COLO829 (cell line): Measurements from ENCODE around the gene LRRN4CL.
"Not testable (repeated sequence)": the region's sequence is repeated elsewhere in the genome, so short reads cannot be mapped to it uniquely, and the experiment has no call there.

Source experiments
- DNase-seq: peaks from one replicate; pipeline ENCODE4 v3.0.0; 2012; ENCODE audit warnings: low spot score

Gene LRRN4CL

DNA sequence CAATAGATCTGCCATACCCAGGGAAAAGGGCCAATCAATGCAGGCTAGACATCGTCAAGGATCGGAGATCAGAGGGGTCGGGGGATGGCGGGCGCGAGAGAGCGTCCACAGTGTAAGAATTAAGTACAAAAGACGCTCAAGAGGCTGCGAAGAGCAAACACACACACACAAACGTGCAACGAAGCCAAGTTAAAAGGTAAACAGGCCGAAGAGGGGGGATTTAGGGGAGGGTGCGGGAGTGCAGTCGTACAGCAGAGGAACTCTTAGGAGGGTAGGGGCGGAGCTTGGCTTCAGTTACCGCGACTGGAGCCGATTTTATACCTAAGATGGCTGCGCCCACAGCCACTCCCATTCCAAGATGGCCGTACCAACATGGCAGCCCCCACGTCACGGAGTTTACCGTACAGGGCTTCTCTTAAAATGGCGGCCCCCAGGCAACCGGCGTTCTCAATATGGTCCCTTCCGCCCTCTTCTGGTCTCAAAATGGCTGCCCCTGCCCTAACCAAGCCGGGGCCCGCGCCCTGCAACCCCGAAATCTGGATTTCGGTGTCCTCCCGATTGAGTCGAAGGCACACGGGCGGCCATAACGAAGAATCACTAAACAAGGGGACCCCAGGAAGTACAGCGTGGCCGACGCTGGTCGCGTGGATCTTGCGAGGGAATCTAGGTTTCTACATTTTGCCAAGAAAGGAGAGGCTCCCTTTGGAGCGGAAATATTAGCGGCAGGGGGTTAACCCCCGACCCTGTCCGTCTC, 20.1 kb upstream of the LRRN4CL start:
- DNase-seq = peak; percentile 94

DNA sequence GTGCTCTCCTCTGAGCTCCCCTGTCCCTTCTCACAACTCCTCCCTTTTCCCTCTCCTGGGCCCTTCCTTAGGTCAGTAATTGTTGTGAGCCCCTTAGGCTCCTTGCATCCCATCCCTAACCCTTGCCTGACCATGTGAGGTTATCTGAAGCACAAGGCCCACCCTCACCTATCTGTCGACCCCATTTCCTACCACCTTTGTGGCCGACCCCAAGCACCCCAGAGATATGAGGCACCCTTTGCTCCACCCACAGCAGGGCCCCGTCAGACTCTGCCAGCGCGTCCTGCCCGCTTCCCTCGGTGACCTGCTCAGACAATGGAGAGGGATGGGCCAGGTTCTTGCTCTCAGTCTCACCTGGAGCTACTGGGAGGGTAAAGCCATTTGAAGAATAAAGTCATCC, 19.5 kb upstream of the LRRN4CL start:
- DNase-seq = no peak

DNA sequence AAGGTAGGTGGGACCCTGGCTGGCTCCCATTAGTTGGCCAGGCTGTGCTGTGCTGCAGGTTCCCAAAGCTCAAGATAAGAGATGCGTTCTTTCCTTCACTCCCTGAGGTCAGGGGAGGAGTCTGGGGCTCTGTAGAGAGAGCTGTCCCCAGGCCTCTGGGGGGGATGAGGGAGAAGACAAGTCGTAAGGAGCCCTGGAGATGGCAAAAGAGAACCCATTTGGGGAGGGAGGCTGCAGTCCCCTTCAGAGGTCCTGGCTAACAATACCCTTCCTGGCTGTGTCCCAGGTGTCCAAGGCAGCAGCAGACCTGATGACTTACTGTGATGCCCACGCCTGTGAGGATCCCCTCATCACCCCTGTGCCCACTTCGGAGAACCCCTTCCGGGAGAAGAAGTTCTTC, 19.1 kb upstream of the LRRN4CL start:
- DNase-seq = no peak

DNA sequence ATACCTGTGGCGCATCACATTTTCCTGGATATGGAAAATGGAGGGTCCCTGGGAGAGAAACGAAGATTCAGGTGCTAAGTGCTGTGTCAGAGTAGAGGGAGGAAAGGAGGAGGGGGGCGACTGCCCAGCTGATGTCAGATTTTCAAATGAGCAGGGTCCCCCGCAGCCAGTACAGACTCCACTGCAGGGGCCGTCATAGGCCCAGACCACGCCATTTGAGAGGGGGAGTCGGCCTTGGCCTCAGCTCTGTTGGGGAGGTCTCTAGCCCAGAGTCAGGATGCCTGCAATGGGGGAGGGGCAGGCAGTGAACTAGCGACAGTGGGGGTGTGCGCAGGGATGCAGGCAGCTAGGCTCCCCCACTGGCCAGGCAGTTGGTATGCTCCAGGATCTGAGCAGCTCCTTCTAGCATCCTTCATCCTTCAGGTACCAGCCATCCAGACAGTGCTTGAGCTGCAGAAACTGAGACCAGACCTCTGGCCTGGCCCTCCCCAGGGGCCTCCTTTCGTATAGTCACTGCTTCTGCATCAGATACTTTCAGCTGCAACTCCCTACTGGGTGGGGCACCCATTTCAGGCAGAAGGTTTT, 18.0 kb upstream of the LRRN4CL start, which contains the start of the genes BSCL2 and GNG3:
BSCL2 (minus strand) TSS at position 148 of the 585 bp plus-strand sequence. CDS start 229 bp downstream, outside the sequence.
GNG3 (plus strand) TSS at position 400 of the 585 bp plus-strand sequence. CDS start 620 bp downstream, outside the sequence.
- no peak for DNase-seq

DNA sequence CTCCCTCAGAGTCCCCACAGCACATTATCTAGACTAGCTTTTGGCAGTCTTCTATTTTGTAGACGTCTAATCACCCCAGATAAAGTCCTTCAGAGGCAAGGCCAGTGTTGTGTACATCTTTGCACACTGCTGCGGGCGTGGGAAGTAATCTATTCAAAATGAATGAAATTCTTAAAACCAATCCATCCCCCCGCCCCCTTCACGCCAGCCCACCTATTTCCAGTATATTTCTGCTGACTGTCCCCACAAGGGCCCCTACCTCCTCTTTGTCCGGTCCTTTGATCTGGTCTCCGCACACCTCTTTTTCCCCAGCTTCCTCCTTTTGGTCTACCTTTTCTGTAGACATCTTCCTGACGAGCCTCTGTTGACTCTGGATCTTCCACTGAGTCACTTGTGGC, 17.5 kb upstream of the LRRN4CL start:
- no peak for DNase-seq

DNA sequence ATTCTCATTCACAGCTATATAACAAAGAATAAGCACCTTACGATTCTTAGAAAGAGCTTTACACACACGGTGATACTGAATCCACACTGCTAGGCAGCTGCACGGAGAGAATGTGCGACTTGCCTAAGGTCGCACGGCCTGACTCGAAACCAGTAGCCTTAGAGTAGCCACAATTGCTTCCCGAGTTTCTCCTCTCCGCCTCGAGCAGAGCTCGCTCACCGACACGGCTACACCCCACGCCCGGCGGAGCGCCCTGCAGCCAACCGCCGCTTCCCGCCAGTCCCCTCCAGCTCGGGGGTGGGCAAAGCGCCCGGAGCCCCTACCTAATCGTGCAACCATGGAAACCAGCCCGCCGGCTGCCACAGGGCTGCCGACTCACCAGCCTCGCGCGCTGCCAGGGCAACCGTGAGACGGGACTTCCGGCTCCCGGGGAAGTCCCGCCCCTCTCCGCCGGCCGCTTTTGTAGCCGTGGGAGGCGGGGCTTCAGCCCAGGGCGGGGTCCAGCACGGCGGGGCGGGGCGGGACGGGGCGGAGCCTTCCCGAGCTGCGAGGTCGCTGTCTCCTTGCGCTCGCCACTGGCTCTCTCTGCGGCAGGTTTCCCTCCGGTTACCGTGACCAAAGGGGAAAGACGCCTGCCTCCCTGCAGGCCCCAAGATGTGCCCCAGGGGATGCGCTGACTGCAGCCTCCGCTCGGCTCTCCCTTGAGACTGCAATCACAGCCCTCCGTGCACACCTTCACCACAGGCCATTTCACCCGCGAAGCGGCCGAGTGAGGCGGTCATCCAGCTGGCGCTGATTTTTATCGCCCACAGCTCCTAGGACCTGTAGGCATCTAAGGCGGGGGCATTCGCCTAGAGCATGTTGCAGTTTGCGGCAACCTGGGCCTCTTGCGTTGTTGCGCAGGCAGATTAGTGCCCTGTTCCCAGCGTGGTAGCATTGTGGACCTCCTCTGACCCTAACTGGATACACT, 16.8 kb upstream of the LRRN4CL start:
- peak; percentile 87 for DNase-seq

DNA sequence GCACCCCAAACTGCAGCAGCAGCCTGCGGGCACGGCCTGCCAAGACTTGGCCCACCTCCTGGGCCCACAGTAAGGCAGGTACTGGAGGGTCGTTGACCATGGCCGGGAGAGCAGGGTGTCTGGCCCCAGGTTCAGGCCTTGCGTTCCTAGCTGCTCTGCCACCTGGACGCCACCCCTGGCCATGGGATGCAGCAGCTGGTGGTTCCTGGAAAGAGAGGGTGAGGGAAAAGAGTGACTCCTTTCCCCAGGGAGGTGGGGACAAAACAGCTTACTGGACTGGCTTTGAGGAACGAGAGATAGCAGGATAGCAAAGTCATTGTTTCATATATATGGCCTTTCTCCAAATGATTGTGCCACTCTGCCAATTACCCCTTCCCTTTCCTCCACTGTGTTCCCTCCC, 16.1 kb upstream of the LRRN4CL start:
- peak; percentile 16 for DNase-seq

DNA sequence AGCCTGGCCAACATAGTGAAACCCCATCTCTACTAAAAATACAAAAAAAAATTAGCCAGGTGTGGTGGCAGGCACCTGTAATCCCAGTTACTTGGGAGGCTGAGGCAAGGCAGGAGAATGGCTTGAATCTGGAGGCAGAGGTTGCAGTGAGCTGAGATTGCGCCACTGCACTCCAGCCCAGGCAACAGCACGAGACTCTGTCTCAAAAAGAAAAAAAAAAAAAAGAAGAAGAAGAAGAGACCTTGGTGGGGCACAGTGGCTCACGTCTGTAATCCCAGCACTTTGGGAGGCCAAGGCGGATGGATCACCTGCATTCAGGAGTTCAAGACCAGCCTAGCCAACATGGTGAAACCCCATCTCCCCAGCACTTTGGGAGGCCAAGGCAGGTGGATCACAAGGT, 14.6 kb upstream of the LRRN4CL start:
- not testable (repeated sequence) for DNase-seq

DNA sequence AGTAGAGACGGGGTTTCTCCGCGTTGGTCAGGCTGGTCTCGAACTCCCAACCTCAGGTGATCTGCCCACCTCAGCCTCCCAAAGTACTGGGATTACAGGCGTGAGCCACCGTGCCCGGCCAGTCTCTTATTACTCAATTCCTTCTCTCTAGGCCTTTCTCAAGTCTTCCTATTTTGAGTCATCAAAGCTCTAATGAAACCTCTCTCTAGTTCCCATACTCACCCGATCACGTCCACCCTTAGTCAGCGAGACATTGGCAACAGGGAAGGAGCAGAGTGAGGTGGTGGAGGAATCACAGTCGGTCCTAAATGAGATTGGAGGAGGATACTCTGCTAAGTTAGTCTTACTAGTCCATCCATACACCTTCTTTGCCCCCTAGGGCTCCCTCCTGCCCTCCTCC, 12.9 kb upstream of the LRRN4CL start:
- DNase-seq = no peak

DNA sequence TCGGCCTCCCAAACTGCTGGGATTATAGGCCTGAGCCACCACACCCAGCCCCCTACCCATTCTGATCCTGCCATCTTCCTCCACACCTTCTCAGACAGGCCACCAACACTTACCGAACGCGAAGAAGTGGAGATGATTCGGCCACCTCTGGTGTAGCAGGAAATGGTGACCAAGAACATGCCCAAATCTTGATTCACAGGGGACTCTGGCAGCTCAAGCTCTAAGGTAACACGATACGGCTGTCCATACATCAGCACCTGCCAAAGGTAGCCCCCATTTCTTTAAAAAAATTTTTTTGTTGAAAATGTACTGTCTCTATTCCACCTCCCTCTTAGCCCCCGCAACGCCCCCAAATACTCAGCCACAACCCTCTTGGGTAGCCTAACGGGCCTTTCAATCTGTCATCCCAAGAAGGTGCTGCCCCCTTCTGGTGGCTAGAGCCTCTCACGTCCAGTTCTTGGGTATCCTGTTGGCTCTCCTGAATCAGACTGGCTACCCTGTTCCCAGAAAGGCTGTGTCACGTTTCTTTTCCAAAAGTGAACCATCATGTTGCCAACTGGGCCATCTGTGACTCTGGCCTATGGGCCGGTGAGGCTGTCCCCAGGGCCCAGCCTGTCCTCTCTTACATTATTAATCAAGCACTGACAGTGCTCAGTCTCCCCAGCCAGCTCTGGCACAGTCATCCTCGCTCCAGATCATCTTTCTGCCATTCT, 5.3 kb upstream of the LRRN4CL start:
- DNase-seq = peak; percentile 36

DNA sequence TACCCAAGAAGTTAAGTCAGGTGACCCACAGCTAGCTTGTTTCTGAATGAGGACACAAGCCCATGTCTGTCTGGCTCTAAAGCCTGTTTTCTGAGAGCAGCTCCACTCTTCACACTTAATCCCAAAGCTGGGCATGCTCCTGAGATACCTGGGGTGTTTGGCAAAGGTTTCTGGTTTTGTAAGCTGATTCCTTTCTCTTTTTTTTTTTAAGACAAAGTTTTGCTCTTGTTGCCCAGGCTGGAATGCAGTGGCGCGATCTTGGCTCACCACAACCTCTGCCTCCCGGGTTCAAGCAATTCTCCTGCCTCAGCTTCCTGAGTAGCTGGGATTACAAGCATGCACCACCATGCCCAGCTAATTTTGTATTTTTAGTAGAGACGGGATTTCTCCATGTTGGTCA, 4.3 kb upstream of the LRRN4CL start:
- not testable (repeated sequence) for DNase-seq

DNA sequence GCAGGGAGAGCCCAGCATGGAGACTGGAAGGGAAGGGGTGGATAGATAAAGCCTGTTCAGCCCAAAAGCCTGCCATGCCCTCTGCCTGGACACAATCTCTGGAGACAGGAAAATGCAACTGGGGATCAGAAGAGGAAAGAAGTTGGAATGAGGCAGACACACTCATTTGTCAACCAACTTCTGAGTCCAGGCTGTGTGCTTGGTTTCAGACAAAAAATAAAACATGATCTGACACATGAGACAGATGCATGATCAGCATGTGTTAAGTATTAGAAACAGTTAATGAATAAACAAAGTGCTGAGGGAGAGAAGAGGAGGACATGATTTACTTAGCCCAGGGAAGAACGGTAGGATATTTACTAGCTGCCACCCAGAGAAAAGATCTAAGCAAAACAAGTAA, 839 bp downstream of the LRRN4CL start:
- DNase-seq = no peak

DNA sequence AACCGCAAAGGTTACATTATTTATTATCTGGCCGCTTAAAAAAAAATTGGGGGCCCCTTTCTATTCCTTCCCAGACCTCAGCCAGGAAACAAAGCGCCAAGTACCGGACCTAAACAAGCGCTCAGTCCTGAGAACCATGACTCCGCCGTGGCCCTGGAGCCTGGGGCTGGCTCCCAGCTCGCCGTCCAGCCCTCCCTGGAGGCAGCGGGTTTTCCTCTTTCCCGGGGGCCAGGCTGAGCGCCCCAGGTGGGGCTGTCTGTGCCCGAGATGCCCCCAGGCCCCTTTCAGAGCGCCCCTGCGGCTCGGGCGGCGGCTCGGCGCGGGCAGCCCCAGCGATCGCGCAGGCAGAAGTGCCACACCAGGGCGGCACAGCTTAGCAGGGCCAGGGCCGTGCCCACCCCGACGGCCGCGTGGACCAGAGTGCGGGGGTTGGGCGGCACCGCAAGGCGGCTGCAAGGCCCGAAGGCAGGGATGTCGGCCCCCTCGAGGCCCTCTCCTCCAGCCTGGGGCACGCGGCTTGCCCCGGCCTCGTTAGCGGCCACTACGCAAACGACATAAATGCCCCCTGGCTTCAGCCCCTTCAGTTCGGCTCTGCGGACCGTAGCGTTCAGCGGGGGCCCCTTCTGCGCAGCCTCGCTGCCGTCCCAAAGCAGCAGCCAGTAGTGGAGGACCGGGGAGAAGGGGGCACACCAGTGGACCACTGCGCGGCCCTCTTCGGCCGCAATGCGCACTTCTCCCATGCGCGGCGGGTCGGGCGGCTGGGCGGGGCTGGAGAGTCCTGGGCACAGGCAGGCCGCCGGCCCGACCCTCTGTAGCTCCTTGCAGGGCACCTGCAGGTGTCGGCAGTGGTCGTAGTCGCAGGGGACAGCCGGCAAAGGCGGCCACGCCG, 1.6 kb downstream of the LRRN4CL start:
- no peak for DNase-seq

DNA sequence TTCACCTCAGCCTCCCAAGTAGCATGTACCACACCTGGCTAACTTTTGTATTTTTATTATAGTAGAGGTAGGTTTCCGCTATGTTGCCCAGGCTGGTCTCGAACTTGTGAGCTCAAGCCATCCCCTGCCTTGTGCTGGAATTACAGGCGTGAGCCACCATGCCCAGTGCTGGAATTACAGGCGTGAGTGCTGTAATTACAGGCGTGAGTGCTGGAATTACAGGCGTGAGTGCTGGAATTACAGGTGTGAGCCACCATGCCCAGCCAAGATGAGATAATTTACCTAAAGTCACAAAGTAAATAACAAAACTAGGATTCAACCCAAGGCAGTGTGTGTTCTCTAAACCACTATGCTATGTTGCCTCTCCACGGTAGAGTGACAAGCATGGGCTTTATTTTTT, 6.8 kb downstream of the LRRN4CL start:
- no peak for DNase-seq

DNA sequence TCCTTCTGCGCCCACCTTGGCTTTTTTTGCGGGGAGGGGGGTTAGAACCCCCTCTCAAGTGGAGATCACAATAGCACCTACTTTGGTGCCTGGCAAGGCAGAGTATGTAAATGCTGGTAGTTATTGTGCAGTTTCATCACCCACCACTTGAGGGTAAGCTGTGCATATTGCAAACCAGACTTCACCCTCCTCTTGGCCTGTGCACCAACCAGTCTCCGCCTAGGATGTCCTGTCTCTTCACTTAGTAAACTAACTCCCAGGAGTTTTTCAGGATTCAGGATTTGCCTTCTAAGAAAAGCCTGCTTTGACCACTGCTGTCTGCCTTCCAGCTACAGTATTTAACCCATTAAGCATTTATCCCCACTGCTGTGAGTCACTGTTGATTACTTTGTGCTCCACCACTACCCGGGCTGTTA, 8.5 kb downstream of the LRRN4CL start:
- peak; percentile 79 for DNase-seq

DNA sequence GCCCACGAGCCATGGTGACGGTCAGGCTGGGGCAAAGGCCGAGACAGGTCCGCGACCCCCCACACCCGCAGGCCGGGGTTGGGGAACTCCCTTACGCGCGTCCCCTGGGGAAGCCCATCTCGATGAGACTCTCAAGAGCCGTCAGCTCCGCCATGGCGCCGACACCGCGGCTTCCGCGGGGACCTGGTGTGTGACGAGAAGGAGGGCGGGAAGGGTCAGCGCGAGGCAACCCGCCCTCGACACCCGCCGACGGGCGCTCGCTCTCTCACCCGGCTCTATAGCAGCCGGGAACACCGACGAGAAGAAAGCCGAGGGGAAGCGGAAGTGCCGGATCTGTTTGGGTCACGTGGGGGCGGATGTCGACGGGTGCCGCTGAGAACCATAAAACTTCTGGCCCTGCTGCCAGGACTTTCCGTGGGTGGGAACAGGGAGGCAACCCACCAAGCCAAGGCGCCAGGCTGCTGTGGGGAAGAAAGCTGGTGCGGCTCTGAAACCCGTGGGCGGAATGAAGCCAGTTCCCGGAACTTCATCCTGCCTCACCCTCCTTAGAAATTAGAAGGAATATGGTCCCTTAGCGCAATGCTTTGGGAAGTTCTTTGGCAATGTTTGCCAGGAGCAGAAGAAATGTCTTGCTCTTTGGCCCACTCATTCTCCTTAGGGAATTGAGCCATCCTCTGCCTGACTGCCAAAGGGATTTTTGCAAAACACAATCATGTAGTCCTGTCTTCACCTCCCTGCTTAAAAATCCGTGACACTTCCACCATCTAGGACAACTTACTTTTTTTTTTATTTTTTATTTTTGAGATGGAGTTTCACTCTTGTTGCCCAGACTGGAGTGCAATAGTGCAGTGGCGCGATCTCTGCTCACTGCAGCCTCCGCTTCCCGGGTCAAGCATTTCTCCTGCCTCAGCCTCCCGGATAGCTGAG, 10.3 kb downstream of the LRRN4CL start, which contains the start of gene UBXN1:
UBXN1 (minus strand) TSS at position 304 of the 927 bp plus-strand sequence; CDS start at position 154, 150 bp downstream.
- DNase-seq = peak; percentile 90

DNA sequence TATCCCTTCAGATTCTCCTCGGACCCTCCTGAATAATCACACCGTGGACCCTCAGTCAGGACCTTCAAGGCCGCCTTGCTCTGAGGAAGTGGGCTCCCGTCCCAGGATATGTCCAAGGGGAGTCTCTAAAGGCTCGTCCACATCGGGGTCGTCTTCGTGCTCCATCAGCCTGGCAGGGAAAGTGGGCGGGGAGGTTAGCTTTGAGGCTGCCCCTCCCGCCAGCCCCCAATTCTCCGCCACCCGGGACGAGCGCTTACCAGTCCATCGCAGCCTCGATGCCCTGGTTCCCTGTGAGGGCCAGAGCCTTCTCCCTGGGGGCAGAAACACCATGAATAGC, 10.9 kb downstream of the LRRN4CL start:
- no peak for DNase-seq

DNA sequence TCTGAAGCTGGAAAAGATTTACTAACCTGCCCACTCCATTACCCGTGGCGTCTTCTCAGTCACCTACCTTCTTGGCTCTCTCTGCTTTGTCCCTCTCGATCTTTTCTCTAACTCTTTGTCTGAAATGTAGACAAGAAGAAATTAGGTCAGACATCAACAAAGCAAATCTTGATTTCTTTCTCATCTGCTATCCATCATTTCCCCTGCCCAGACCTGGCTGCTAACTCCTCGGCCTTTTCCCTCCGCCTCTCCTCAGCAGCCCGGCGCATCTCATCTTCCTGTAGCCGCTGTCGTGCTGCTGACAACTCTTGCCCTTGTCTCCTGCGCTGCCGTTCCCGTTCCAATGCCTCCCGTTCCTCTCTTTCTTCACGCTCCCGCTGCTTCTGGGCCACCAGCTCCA, 11.6 kb downstream of the LRRN4CL start:
- DNase-seq = no peak

DNA sequence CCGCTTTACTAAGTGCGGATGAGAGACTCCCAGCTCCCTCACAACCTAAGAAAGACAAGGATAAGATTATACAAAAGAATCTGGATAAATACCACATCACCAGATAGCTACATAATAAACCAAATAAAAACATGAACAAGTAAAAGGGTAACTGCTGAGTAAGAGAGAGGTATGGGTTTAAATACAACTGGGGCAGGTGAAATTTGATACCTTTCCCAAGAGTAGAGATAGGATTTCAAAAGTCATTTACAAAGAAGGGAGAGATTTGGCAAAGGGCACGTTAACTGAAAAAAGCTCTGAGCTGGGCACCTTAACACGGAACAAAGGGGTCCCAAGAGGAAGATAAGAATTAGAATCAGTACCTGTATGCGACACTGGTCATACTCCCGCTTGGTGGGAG, 12.2 kb downstream of the LRRN4CL start:
- no peak for DNase-seq

DNA sequence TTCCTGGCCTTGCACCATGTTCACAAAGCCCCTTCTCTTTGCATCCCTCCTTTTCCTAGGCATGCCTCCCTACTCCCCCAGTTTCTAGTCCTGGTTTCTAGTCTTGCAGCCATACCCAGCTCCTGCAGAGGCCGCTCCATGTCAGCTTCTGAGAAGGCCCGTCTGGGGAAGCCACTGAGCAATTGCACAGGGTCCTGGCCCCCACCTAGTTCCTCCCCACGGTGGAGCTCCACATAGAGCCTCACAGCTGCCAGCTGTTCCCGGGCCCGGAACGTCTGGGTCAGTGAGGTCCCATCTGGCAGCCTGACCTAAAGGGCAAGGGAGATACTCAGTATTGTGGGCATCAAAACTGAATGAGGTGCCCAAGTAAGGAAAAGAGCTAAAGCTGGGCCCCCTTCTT, 12.6 kb downstream of the LRRN4CL start:
- DNase-seq = no peak
